Tibial artery (tissue), 4 donors: Measurements from ENCODE around the gene COG7.

Source experiments
- DNase-seq, 2 donors: peaks; one replicate each; pipeline ENCODE4 v3.0.0-alpha.2; 2019
- H3K27ac ChIP-seq, 2 donors: fragments of 200-600 bp; sonication (generic) in 1 of 2; 1 replicate in 1 of 2; 2 replicates in 1 of 2; pipeline ENCODE4 v1.5.1; 2018 to 2019; ENCODE audit warnings: mild to moderate bottlenecking in 1 of 2
- H3K27me3 ChIP-seq, 2 donors: fragments of 200-600 bp; sonication (generic) in 1 of 2; one replicate each; pipeline versions ENCODE4 v1.5.1 to v1.6.0; 2016 to 2019
- H3K36me3 ChIP-seq, 3 donors: fragments of 200-600 bp; sonication (generic) in 2 of 3; one replicate each; pipeline ENCODE4 v1.5.1; 2016 to 2019; ENCODE audit warnings: mild to moderate bottlenecking in 2 of 3
- H3K4me1 ChIP-seq, 4 donors: fragments of 200-600 bp; sonication (generic) in 2 of 4; 1 replicate in 3 of 4; 2 replicates in 1 of 4; pipeline ENCODE4 v1.5.1; 2016 to 2019
- H3K4me3 ChIP-seq, 2 donors: fragments of 200-600 bp; sonication (generic) in 1 of 2; 1 replicate in 1 of 2; 2 replicates in 1 of 2; pipeline ENCODE4 v1.5.1; 2018 to 2019; ENCODE audit warnings: mild to moderate bottlenecking in 2 of 2
- H3K9me3 ChIP-seq, 3 donors: fragments of 200-600 bp; sonication (generic) in 1 of 3; one replicate each; pipeline ENCODE4 v1.5.1; 2016 to 2019
- intact Hi-C: fragments of 100-400 bp; cut with DNase I; formaldehyde crosslinking; loops from one replicate; pipeline ENCODE4 v1.15.0; 2023; ENCODE audit warnings: low total_unique reads
- TF ChIP-seq, protein P1 (sequence below), 2 experiments: fragments of 200-600 bp in 1 of 2; fragments of 450-650 bp in 1 of 2; IDR thresholded peaks; one replicate each; pipeline ENCODE4 v1.5.1; 2017 to 2019; ENCODE audit warnings: antibody characterized with exemption in 2 of 2, mild to moderate bottlenecking in 1 of 2, moderate library complexity in 1 of 2

COG7 gene

DNA sequence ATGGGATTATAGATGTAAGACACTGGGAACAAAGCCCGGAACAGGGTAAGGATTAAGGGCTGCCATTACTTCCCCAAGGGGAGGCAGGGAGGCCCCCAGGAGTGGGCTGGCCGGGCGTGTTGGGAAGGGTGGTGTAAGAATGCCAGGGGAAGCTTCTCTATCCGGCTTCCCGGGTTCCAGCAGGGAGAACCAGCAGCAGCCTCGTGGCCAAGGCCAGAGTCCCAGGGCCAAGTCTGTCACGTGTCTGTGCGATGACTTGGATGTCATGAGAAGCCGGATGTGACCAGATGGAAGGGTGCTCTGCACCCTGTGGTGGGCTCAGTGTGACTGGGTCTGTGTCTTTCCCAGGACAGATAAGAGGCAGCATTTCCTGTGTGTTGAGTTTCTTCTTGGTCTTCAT, 98.7 kb downstream of the COG7 start:
- intact Hi-C loops, result no loop called here
- TF ChIP-seq, protein P1, sequence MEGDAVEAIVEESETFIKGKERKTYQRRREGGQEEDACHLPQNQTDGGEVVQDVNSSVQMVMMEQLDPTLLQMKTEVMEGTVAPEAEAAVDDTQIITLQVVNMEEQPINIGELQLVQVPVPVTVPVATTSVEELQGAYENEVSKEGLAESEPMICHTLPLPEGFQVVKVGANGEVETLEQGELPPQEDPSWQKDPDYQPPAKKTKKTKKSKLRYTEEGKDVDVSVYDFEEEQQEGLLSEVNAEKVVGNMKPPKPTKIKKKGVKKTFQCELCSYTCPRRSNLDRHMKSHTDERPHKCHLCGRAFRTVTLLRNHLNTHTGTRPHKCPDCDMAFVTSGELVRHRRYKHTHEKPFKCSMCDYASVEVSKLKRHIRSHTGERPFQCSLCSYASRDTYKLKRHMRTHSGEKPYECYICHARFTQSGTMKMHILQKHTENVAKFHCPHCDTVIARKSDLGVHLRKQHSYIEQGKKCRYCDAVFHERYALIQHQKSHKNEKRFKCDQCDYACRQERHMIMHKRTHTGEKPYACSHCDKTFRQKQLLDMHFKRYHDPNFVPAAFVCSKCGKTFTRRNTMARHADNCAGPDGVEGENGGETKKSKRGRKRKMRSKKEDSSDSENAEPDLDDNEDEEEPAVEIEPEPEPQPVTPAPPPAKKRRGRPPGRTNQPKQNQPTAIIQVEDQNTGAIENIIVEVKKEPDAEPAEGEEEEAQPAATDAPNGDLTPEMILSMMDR (IDR thresholded peaks at IDR 0.05), result no peak
- Histone ChIP-seq H3K4me3 (no peak overlapping the region), H3K4me1 (no peaks in the 10 kb centered on the region), H3K27me3 (peaks cover 0 to 18% of the 10 kb centered on the region in 2 donors), H3K36me3 (no peaks in the 10 kb centered on the region), H3K9me3 (no peaks in the 10 kb centered on the region), H3K27ac (no peak overlapping the region)
- DNase-seq, result peak in 1 of 2 donors; percentile 34

DNA sequence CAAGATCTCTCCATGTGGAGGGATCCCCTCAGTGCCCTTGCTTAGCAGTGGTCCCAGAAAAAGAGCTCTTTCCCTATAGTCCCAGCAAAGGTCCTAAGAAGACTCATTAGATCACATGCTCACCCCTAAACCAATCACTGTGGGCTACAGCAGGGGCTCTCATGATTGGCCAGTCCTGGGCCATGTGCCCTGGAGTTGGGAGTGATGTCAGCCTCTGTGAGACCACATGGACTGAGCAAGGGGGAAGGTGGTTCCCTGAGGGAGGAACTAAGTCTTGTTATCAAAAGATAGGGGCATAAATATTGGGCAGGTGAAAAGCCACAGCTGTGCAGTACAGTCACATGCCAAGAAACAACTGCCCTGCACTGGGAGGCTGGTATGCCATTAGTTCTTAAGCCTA, 99.5 kb downstream of the COG7 start:
- Histone ChIP-seq H3K27ac (no peak overlapping the region), H3K27me3 (peaks cover 0 to 19% of the 10 kb centered on the region in 2 donors), H3K4me3 (no peak overlapping the region), H3K4me1 (no peaks in the 10 kb centered on the region), H3K36me3 (no peaks in the 10 kb centered on the region), H3K9me3 (no peaks in the 10 kb centered on the region)
- peak in 1 of 2 donors; percentile 19 for DNase-seq
- intact Hi-C loops, result no loop called here
- TF ChIP-seq, protein P1 (IDR thresholded peaks at IDR 0.05), result no peak

DNA sequence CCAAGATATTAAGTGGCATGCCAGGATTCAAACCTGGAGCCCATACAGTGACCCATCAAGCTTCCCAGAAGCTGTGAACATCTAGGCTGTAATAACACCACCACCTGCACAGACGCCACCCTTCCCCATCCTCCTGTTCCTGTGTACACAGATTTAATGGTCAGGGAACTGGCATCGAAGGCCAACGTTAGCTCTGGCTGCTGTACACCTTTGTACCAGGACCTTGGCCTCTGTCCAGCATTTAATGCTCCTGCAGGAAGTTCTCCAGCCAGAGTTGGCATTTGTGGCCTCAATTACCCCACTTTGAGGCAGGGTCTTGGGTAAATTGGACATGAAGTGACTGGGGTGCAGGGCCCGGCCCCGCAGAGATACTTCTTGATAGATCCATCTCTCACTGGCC, 101.6 kb downstream of the COG7 start:
- intact Hi-C loops, result no loop called here
- H3K4me1 ChIP-seq, result no peaks in the 10 kb centered on the region

DNA sequence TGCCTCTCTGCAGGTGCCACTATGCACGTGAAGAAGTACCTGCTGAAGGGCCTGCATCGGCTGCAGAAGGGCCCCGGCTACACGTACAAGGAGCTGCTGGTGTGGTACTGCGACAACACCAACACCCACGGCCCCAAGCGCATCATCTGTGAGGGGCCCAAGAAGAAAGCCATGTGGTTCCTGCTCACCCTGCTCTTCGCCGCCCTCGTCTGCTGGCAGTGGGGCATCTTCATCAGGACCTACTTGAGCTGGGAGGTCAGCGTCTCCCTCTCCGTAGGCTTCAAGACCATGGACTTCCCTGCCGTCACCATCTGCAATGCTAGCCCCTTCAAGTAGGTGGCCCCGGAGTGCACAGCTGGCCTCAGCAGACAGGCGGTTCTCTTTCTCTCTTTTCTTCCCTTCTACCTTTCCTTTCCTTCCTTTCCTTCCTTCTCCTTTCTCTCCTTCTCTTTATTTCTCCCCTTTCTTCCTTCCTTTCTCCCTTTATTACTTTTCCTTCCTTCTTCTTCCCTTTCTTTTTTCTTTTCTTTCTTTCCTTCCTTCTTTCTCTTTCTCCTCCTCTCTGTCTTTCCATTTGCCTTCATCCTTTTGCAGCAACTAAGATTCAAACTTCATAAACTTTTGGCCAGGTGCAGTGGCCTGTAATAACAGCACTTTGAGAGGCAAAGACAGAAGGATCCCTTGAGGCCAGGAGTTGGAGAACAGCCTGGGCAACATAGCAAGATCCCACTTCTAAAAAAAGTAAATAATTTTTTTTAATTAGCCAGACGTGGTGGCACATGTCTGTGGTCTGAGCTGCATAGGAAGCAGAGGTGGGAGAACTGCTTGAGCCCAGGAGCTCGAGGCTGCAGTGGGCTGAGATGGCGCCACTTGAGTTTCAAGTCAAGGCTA, 104.2 kb downstream of the COG7 start:
- H3K9me3 ChIP-seq, result no peaks in the 10 kb centered on the region
- H3K4me3 ChIP-seq, result no peak overlapping the region
- DNase-seq, result no peak
- no peaks in the 10 kb centered on the region for H3K36me3 ChIP-seq
- intact Hi-C loops, result no loop called here
- no peaks in the 10 kb centered on the region for H3K4me1 ChIP-seq
- no peak overlapping the region for H3K27ac ChIP-seq
- TF ChIP-seq, protein P1 (IDR thresholded peaks at IDR 0.05), result no peak
- peaks cover 0 to 9% of the 10 kb centered on the region in 2 donors for H3K27me3 ChIP-seq

More for the DNA sequence above, 101.6 kb downstream of the COG7 start:
- no peaks in the 10 kb centered on the region for H3K36me3 ChIP-seq
- DNase-seq, result no peak
- no peaks in the 10 kb centered on the region for H3K9me3 ChIP-seq
- no peak overlapping the region for H3K4me3 ChIP-seq
- TF ChIP-seq, protein P1 (IDR thresholded peaks at IDR 0.05), result no peak
- peaks cover 0 to 11% of the 10 kb centered on the region in 2 donors for H3K27me3 ChIP-seq
- H3K27ac ChIP-seq, result no peak overlapping the region

DNA sequence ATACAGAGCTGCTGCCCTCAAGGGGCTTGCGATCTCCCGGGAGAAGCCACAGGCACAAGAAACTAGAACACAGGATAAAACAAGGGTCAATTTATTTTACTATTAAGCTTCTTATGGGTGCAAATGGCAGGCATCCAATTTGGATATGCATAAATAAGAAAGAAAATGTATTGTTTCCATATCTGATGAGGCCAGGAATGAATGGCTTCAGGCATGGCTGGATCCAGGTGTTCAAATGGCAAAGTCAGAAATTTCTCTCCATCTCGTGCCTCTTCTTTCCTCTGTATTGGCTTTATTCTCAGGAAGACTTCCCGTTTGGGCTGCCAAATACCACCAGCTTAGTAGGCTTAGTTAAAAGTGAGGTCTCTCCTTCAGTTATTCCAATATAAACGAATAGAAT, 107.8 kb downstream of the COG7 start:
- DNase-seq, result no peak

More for the DNA sequence above, 107.8 kb downstream of the COG7 start:
- H3K4me1 ChIP-seq, result no peaks in the 10 kb centered on the region
- H3K27ac ChIP-seq, result no peak overlapping the region
- H3K36me3 ChIP-seq, result no peaks in the 10 kb centered on the region
- no peak overlapping the region for H3K4me3 ChIP-seq
- peaks cover 0 to 3% of the 10 kb centered on the region in 2 donors for H3K27me3 ChIP-seq
- intact Hi-C loops, result no loop called here
- TF ChIP-seq, protein P1 (IDR thresholded peaks at IDR 0.05), result no peak
- no peaks in the 10 kb centered on the region for H3K9me3 ChIP-seq
